KBM-7 (cell line): ENCODE results near the gene TMBIM4.
A peak's percentile ranks its signal among the peaks of the same experiment; 100 is the strongest.
"Not testable (repeated sequence)": the region's sequence is repeated elsewhere in the genome, so short reads cannot be mapped to it uniquely, and the experiment has no call there.

Source experiments
- DNase-seq: peaks from one replicate; pipeline ENCODE4 v3.0.0-alpha.2; 2015
- in situ Hi-C: fragments of 300-500 bp; cut with MboI; formaldehyde crosslinking; loops from 2 replicates; pipeline ENCODE4 v1.14.3; 2020; ENCODE audit warnings: low sequenced_read_pairs, low pct_unique_long_range_greater_than_20kb, mixed read lengths

The TMBIM4 gene

DNA sequence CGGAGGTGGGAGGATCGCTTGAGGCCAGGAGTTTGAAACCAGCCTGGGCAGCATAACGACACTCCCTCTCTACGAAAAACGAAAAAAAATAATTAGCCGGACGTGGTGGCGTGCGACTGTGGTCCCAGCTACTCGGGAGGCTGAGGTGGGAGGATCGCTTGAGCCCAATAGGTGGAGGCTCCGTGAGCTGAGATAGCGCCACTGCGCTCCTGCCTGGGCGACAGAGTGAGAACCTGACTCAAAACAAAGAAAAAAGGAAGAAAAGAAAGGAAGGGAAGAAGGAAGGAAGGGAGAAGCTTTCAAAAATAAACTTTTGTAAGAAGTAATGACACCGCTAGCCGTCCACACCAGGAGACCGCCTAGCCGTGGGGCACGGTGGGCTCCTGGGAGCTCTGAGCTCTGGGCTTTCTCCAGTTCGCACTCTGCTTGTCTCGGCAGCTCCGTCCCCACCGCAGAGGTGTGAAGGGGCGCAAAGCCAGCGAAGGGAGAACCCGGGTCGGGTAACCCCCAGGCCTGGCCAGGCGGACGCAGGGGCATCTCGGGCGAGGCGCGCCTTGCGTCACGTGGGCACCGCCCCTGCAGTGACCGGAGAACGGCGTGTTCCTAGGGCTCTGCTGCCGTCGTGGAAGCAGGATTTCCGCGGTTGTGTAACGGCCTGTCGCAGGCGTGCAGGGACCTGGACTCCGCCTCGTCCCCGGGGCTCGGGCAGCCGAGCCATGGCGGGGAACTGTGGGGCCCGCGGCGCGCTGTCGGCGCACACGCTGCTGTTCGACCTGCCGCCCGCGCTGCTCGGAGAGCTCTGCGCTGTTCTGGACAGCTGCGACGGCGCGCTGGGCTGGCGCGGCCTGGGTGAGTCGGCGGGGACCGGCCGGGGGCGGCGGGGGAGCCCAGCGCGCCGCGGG lies 19.0 kb upstream of the TMBIM4 start, which contains the start of gene IRAK3:
Gene IRAK3, plus strand, starts transcription at position 631 of the 902 bp plus-strand sequence. Its CDS starts 86 bp downstream, at position 717.
- in situ Hi-C loops, result no loop called here
- DNase-seq, result peak; percentile 77

DNA sequence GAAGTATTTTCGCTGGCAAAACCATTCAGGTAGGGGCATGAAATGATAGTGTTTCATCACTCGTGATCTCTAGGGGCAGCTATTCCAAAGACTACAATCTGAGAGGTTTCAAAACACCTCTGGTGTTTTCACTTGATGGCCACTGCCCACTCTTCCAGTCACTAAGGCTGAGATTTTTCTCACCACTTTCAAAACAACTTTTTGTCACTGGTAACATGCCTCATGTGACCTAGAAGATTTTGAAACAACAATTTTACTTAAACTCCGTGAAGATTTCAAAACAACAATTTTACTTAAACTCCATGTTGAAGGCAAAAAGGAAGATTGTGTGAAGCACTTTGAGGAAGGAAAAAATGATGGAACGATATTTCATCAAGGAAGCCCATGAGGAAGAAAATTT lies 18.0 kb upstream of the TMBIM4 start:
- in situ Hi-C loops, result no loop called here
- no peak for DNase-seq

DNA sequence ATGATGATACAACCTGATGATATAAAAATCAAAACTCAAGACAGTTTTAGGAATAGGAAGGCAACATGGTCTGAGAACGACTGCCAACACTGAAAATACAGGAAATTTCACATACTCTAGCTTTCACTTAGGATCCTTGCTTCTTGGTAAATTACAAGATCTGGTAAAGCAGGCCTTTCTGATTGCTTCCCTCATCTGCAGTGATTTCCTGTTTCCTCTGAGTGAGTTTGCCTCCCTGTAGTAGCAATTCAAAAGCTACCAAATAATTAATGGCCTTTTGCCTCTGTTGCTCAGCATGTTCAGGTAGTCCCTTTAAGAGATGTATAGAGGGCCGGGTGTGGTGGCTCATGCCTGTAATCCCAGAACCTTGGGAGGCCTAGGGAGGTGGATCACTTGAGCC lies 17.2 kb upstream of the TMBIM4 start:
- no peak for DNase-seq
- in situ Hi-C loops, result no loop called here

DNA sequence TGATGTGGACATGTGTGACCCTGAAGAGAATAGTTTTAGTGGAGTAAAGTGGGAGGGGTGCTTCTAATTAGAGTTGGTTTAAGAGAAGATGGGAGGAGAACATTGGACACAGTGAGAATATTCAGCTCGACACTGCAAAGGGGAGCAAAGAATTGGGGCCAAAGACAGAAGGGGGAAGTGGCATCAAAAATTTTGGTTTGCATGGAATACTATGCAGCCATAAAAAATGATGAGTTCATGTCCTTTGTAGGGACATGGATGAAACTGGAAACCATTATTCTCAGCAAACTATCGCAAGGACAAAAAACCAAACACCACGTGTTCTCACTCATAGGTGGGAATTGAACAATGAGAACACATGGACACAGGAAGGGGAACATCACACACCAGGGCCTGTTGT lies 15.0 kb upstream of the TMBIM4 start:
- in situ Hi-C loops, DNase-seq: not testable (repeated sequence)

DNA sequence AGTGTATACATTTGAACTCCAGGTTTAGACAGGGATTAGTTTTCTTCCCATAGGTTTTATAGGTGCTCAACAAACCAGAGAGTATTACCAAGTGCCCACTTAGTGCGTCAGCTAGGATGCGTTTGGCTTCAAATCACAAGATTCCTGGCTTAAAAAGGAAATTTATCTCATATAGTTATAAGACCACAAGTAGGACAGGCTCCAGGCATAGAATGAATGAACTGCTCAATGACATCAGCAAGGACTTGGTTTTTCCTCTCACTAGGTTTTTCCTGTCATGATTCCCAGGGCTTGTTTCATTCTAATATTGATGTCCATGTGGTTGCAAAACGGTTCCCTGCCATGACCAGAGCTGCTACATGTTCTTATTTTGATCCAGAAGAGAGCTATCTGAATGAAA lies 13.2 kb upstream of the TMBIM4 start:
- in situ Hi-C loops, result no loop called here

DNA sequence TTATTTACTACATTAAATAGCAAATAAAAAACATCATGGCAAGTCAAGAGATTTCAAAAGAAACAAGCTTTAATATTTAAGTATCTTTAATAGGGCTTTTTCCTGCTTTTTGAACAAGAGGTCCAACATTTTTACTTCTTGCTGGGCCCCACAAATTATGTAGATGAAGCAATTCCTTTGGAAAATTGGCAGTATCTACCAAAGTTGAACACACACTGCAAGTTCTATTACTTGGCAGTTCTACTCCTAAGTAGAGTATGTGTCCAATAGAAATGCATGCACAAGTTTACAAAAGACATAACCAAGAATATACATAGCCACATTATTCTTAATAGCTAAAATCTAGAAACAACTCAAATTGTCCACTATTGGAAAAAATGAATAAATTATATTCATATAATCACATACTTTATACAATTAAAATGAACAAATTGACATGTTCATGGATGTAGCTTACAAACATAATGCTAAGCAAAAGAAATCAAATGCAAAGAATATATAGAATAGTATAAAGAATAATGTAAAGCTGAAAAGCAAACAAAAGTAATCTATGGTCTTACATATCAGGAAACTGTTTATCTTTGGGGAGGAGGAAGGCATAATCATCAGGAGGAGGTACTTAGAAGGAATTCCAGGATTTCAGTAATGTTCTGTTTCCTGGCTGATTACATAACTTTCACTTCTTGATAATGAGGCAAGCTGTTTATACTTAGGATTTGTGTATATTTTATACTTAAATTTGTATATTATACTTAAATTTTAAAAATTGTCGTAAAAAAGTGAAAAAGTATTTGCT lies 6.5 kb upstream of the TMBIM4 start:
- in situ Hi-C loops, result no loop called here
- no peak for DNase-seq

More for the DNA sequence above, 13.2 kb upstream of the TMBIM4 start:
- DNase-seq, result no peak

DNA sequence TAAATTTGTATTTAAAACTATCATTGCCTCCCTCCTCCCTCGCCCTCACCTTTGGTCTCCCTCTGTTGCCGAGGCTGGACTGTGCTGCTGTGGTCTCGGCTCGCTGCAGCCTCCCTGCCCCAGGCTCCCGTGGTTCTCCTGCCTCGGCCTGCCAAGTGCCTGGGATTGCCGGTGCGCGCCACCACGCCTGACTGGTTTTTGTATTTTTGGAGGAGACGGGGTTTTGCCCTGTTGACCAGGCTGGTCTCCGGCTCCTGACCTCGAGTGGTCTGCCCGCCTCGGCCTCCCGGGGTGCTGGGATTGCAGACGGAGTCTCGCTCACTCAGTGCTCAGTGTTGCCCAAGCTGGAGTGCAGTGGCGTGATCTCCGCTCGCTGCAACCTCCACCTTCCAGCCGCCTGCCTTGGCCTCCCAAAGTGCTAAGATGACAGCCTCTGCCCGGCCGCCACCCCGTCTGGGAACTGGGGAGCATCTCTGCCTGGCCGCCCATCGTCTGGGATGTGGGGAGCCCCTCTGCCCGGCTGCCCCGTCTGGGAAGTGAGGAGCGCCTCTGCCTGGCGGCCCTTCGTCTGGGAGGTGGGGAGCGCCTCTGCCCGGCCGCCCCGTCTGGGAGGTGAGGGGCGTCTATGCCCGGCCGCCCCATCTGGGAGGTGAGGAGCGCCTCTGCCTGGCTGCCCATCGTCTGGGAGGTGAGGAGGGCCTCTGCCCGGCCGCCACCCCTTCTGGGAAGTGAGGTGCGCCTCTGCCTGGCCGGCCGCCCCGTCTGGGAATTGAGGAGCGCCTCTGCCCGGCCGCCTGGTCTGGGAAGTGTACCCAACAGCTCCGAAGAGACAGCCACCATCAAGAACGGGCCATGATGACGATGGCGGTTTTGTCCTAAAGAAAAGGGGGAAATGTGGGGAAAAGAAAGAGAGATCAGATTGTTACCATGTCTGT lies 4.9 kb upstream of the TMBIM4 start:
- DNase-seq, in situ Hi-C loops: not testable (repeated sequence)

DNA sequence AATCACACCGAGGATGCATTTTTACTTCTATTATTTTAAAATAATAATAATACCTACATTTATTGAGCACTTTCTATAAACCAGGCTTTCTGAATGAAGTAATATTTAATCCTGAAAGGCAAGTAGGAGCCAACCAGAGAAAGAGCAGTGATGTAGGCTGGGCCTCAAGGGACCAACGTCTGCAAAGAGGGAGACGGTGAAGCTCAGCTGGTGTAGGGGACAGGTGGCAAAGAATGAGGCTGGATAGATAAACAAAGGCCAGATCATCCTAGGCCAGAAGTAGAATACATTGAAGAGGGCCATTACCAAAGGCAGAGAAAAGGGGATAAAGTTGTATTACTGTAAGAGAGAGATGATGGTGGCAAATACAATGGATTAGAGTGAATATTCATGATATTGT lies 810 bp upstream of the TMBIM4 start:
- in situ Hi-C loops, result no loop called here
- no peak for DNase-seq

DNA sequence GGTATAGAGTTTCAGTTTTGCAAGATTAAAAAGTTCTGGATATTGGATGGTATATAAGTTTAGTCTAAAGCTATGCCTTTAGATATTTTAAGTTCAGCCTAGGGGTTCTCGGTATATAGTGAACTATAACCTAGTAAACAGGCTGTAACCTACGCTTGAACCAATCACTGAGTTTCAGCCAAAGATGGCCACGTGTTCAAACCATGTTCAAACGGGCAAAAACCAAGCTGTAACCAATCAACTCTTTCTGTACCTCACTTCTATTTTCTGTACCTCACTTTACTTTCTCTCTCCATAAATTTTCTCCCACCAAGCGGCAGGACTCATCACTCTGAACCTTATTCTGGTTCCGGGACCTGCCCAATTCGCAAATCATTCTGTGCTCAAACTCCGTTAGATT lies 1.4 kb downstream of the TMBIM4 start:
- in situ Hi-C loops, result no loop called here
- DNase-seq, result peak; percentile 18

DNA sequence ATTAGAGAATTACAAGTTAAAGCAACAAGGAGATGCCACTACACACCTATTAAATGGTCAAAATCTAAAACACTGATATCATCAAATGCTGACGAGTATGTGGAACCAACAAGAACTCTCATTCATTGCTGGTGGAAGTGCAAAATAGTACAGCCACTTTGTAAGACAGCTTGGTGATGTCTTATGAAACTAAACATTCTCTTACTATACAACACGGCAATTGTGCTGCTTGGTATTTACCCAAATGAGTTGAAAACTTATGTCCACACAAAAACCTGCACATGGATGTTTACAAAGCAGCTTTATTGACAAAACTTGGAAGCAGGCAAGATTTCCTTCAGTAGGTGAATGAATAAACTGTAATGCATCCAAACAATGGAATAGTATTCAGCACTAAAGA lies 3.2 kb downstream of the TMBIM4 start:
- no peak for DNase-seq
- in situ Hi-C loops, result no loop called here

DNA sequence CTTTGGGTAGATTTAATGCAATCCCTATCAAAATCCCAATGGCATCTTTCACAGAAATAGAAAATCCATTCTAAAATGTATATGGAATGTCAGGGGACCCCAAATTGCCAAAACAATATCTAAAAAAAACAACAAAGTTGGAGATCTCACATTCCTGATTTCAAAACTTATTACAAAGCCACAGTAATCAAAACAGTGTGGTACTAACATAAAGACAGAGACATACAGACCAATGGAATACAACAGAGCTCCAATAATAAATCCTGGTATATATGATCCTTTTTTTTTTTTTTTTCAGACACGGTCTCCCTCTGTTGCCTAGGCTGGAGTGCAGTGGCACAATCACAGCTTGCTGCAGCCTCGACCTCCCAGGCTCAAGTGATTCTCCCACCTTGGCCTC lies 4.7 kb downstream of the TMBIM4 start:
- in situ Hi-C loops, result no loop called here
- no peak for DNase-seq

DNA sequence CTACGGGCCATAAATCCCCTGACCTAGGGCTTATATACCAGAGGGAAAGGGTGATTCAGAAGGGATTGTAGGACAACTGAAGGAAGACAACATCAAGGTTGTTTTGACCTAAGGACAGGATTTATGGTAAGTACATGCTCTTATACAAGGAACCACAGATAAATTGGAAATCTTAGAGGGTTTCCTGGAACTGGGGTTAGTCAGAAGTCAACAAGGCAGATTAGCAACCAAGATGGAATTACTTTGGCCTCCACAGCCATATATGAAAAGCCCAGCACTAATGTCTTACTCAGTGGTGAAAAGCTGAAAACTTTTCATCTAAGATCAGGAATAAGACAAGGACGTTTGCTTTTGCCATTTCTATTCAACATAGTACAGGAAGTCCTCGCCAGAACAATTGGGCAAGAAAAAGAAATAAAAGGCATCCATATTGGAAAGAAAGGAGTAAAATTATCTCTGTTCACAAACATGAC lies 5.4 kb downstream of the TMBIM4 start:
- in situ Hi-C loops, result no loop called here
- no peak for DNase-seq

DNA sequence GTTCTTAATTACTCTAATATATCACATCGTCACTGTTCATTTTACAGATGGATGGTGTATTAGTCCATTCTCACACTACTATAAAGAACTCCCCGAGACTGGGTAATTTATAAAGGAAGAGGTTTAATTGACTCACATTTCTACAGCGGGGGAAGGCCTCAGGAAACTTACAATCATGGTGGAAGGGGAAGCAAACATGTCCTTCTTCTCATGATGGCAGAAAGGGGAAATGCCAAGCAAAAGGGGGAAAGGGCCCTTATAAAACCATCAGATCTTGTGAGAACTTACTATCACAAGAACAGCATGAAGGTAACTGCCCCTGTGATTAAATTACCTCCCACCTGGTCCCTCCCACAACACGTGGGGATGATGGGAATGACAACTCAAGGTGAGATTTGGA lies 6.5 kb downstream of the TMBIM4 start:
- in situ Hi-C loops, result no loop called here
- peak; percentile 29 for DNase-seq

DNA sequence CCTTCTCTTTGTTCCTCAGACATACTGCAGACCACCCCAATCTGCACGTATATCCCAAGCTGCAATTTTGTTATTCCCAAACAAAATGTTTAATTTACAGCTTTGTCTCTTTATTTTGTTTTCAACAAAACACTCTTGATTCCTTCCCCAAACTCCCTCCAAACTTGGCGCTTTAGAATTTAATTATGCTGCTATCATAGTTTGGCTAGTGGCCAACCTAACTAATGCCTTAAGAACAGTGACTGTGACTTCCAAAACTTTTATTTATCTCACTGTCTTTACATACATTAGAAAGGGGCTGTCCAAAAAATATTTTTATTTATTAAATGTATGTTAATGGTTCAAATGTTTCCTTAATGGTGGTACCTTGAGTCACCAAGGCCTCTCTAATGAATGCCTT lies 7.1 kb downstream of the TMBIM4 start:
- DNase-seq, result no peak
- in situ Hi-C loops, result no loop called here

DNA sequence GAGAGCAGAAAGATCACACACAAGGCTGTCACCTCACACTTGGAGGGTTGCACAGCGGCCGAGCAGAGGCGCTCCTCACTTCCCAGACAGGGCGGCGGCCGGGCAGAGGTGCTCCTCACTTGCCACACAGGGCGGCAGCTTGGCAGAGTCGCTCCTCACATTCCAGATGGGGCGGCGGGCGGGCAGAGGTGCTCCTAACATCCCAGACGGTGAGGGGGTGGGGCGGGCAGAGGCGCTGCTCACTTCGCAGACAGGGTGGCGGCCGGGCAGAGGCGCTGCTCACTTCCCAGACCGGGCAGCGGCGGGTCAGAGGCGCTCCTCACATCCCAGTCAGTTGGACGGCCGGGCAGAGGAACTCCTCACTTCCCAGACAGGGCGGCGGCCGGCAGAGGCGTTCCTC lies 9.1 kb downstream of the TMBIM4 start:
- DNase-seq, result no peak
- in situ Hi-C loops, result no loop called here

DNA sequence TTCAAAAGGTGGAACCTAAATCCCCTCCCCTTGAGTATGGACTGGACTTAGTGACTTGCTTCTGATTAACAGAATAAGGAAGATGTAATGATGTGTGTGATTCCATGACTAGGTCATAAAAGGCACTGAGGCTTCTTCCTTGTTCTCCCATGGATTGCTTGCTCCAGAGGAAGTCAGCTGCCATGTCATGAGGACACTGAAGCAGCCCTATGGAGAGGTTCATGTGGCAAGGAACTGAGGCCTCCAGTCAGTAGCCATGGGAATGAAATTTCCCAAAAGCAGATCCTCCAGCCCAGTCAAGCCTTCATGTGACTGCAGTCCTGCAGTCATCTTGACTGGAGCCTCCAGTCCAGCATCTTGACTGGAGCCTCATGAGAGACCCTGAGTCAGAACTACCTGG lies 10.7 kb downstream of the TMBIM4 start:
- in situ Hi-C loops, result no loop called here

DNA sequence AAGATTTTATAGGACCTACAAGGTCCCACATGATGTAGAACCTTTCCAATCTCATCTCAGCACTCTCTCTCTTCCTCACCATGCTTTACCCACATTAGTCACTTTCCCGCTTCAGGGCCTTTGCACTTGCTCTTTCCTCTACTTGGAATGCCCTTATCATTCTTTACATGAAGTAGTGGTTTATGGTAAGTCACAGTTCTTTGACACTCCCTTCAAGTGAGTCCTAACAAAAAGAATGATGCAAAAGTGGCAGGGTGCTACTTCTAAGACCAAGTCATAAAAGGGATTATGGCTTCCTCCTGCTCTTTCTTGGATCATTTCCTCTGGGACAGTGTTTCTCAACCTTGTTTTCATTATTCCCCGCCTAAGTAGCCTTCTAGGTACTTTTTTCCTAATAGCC lies 13.1 kb downstream of the TMBIM4 start:
- in situ Hi-C loops, result no loop called here
- DNase-seq, result no peak

More for the DNA sequence above, 10.7 kb downstream of the TMBIM4 start:
- DNase-seq, result no peak

DNA sequence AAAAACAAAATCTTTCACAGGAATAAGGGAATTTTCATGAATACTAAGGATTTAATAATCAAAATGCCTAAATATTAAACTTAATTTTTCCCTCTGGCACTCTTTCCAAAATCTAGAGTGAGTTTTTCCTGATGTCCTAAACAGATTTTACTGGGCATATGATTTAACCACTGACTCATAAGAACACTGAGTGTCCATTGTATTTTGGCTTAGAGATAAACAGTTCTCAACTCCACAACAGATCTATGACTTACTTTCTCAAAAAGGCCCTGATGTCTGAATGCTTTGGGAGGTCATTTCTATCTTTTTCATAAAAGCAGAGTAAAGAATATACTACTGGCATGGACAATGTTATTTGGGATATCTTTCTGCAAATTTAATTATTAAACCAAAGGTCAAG lies 15.0 kb downstream of the TMBIM4 start:
- DNase-seq, result no peak
- in situ Hi-C loops, result no loop called here

DNA sequence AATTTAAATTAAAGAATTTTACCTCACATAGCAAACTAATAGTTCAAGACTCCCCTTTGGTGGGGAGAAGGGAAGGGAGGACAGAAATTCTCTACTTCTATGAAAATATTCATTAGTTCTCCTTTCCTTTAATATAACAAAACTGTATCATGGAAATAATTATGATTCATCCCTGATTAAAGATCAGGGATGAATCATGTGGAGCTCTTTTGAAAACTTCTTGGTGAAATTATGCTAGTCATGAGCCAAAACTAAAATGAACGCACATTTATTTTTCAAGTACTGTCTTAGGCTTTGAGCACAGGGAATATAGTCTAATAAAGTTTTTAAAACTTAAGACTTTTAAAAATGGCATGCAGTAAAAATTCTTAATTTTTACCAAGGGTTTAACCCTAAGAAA lies 17.1 kb downstream of the TMBIM4 start:
- in situ Hi-C loops, result no loop called here
- no peak for DNase-seq
